CD4-positive, CD25-positive, alpha-beta regulatory T cell (primary cell): ENCODE results near the gene TMEM45A. TPM values are rescaled to one million over a fixed set of nuclear protein-coding genes. Genes with fewer than 3 reads are reported as not detected.
A peak's percentile ranks its signal among the peaks of the same experiment; 100 is the strongest.

Experiments used
- ATAC-seq, 2 donors: fragments of 150-1000 bp; cut with Tn5 transposase; one replicate each; pipeline ENCODE4 v1.10.0; 2021; ENCODE audit warnings: low read depth in 2 of 2, moderate number of reproducible peaks in 2 of 2, moderate library complexity in 1 of 2
- DNase-seq, 3 donors: peaks; one replicate each; pipeline versions ENCODE4 v3.0.0 to v3.0.0-alpha.2; 2012 to 2022; ENCODE audit warnings: mixed read lengths in 1 of 3
- H3K27ac ChIP-seq: one replicate; pipeline ENCODE4 v1.7.0; 2013; ENCODE audit warnings: mild to moderate bottlenecking, low read length; ENCODE audit not compliant: insufficient read depth, poor library complexity, severe bottlenecking
- H3K27me3 ChIP-seq: one replicate; pipeline ENCODE4 v1.7.0; 2013; ENCODE audit warnings: low read length; ENCODE audit not compliant: control insufficient read depth, insufficient read depth
- H3K36me3 ChIP-seq: one replicate; pipeline ENCODE4 v1.7.0; 2013; ENCODE audit warnings: mild to moderate bottlenecking, low read length, moderate library complexity; ENCODE audit not compliant: control insufficient read depth, insufficient read depth
- H3K4me1 ChIP-seq: 2 replicates; pipeline ENCODE4 v1.7.0; 2013; ENCODE audit warnings: mild to moderate bottlenecking, low read length; ENCODE audit not compliant: insufficient read depth, control insufficient read depth, poor library complexity, severe bottlenecking
- H3K4me3 ChIP-seq: one replicate; pipeline ENCODE4 v1.7.0; 2013; ENCODE audit warnings: low read depth, mild to moderate bottlenecking, low read length, moderate library complexity
- H3K9me3 ChIP-seq, 2 experiments: 1 replicate in 1 of 2; 2 replicates in 1 of 2; pipeline ENCODE4 v1.7.0; 2013; ENCODE audit warnings: low read length in 2 of 2, mild to moderate bottlenecking in 1 of 2, moderate library complexity in 1 of 2; ENCODE audit not compliant: control insufficient read depth in 2 of 2
- H3K27ac Mint-ChIP-seq, 3 donors: one replicate each; pipeline ENCODE4 v1.8.0; 2020 to 2022; ENCODE audit warnings: mild to moderate bottlenecking in 3 of 3, mixed read lengths in 3 of 3, moderate library complexity in 2 of 3
- H3K27me3 Mint-ChIP-seq: one replicate; pipeline ENCODE4 v1.8.0; 2022; ENCODE audit warnings: mild to moderate bottlenecking, mixed read lengths
- H3K36me3 Mint-ChIP-seq: one replicate; pipeline ENCODE4 v1.8.0; 2020; ENCODE audit warnings: mixed read lengths
- H3K4me1 Mint-ChIP-seq, 4 donors: one replicate each; pipeline ENCODE4 v1.8.0; 2020 to 2022; ENCODE audit warnings: mixed read lengths in 4 of 4, mild to moderate bottlenecking in 1 of 4
- H3K4me3 Mint-ChIP-seq, 4 donors: one replicate each; pipeline ENCODE4 v1.8.0; 2020 to 2022; ENCODE audit warnings: mild to moderate bottlenecking in 4 of 4, mixed read lengths in 4 of 4, moderate library complexity in 3 of 4
- H3K9me3 Mint-ChIP-seq, 7 donors: one replicate each; pipeline ENCODE4 v1.8.0; 2020 to 2022; ENCODE audit warnings: mixed read lengths in 7 of 7, mild to moderate bottlenecking in 3 of 7, moderate library complexity in 2 of 7
- polyA plus RNA-seq, 4 donors: library from polyadenylated mRNA; unstranded; fragments of 300-500 nt; fragmentation: Illumina TruSeq; gene quantifications; one replicate each; pipeline ENCODE4 v1.2.3, GENCODE V29; 2021
- total RNA-seq: library from RNA; stranded (reverse); gene quantifications from one replicate; pipeline ENCODE4 v1.2.3, GENCODE V29; 2022

TMEM45A gene
- total and polyA plus RNA-seq, 5 donors from 2014 or later, result 0.39 TPM; not detected in 4

GRCh38 chr3:100548053-100548452 is 55.6 kb downstream of the TMEM45A start:
- Histone ChIP-seq H3K9me3 (no peaks in the 10 kb centered on the region), H3K27ac (no peak overlapping the region), H3K36me3 (no peaks in the 10 kb centered on the region), H3K27me3 (no peaks in the 10 kb centered on the region), H3K4me1 (no peaks in the 10 kb centered on the region), H3K4me3 (no peak overlapping the region)
- H3K27ac Mint-ChIP-seq, result no peak overlapping the region
- H3K4me1 Mint-ChIP-seq, result no peaks in the 10 kb centered on the region
- H3K27me3 Mint-ChIP-seq, result peaks cover 5% of the 10 kb centered on the region
- no peaks in the 10 kb centered on the region for H3K36me3 Mint-ChIP-seq
- no peak for ATAC-seq
- peaks cover 0 to 6% (median 0%) of the 10 kb centered on the region in 7 donors for H3K9me3 Mint-ChIP-seq
- DNase-seq, result no peak
- no peak overlapping the region for H3K4me3 Mint-ChIP-seq

- H3K4me3 Mint-ChIP-seq, result no peak overlapping the region
- no peaks in the 10 kb centered on the region for H3K4me1 Mint-ChIP-seq
- H3K9me3 ChIP-seq, result no peaks in the 10 kb centered on the region
- H3K27ac ChIP-seq, result no peak overlapping the region
- no peak overlapping the region for H3K4me3 ChIP-seq
- peaks cover 14% of the 10 kb centered on the region for H3K27me3 Mint-ChIP-seq
- ATAC-seq (no peak), DNase-seq (no peak)
- H3K27me3 ChIP-seq, result no peaks in the 10 kb centered on the region
- H3K9me3 Mint-ChIP-seq, result peaks cover 0 to 6% (median 0%) of the 10 kb centered on the region in 7 donors
- H3K36me3 ChIP-seq, result no peaks in the 10 kb centered on the region
- H3K4me1 ChIP-seq, result no peaks in the 10 kb centered on the region
- H3K27ac Mint-ChIP-seq, result no peak overlapping the region
- H3K36me3 Mint-ChIP-seq, result no peaks in the 10 kb centered on the region
Observed at GRCh38 chr3:100553618-100554372, 61.4 kb downstream of the TMEM45A start.

- Mint-ChIP-seq H3K36me3 (no peaks in the 10 kb centered on the region), H3K27ac (no peak overlapping the region), H3K9me3 (peaks cover 0 to 5% (median 0%) of the 10 kb centered on the region in 7 donors), H3K4me1 (no peaks in the 10 kb centered on the region), H3K4me3 (no peak overlapping the region), H3K27me3 (peaks cover 13% of the 10 kb centered on the region)
- Histone ChIP-seq H3K27ac (no peak overlapping the region), H3K36me3 (no peaks in the 10 kb centered on the region), H3K9me3 (no peaks in the 10 kb centered on the region), H3K4me3 (no peak overlapping the region), H3K4me1 (no peaks in the 10 kb centered on the region), H3K27me3 (no peaks in the 10 kb centered on the region)
- DNase-seq (no peak), ATAC-seq (no peak)
Observed at GRCh38 chr3:100554373-100554676, 61.9 kb downstream of the TMEM45A start.

GRCh38 chr3:100556673-100557310 is 64.4 kb downstream of the TMEM45A start:
- H3K36me3 Mint-ChIP-seq, result no peaks in the 10 kb centered on the region
- Histone ChIP-seq H3K9me3 (no peaks in the 10 kb centered on the region), H3K27me3 (no peaks in the 10 kb centered on the region), H3K27ac (no peak overlapping the region), H3K36me3 (no peaks in the 10 kb centered on the region), H3K4me3 (no peak overlapping the region), H3K4me1 (no peaks in the 10 kb centered on the region)
- H3K4me1 Mint-ChIP-seq, result no peaks in the 10 kb centered on the region
- DNase-seq (no peak), ATAC-seq (no peak)
- H3K4me3 Mint-ChIP-seq, result no peak overlapping the region
- H3K9me3 Mint-ChIP-seq, result peaks cover 0 to 3% (median 0%) of the 10 kb centered on the region in 7 donors
- H3K27me3 Mint-ChIP-seq, result peaks cover 9% of the 10 kb centered on the region
- H3K27ac Mint-ChIP-seq, result no peak overlapping the region

GRCh38 chr3:100558233-100558632 is 65.8 kb downstream of the TMEM45A start:
- no peak overlapping the region for H3K4me3 ChIP-seq
- H3K4me1 ChIP-seq, result no peaks in the 10 kb centered on the region
- no peak overlapping the region for H3K27ac ChIP-seq
- peaks cover 0 to 3% (median 0%) of the 10 kb centered on the region in 7 donors for H3K9me3 Mint-ChIP-seq
- H3K36me3 ChIP-seq, result no peaks in the 10 kb centered on the region
- no peak overlapping the region for H3K4me3 Mint-ChIP-seq
- no peak for DNase-seq
- peaks cover 9% of the 10 kb centered on the region for H3K27me3 Mint-ChIP-seq
- no peaks in the 10 kb centered on the region for H3K9me3 ChIP-seq
- H3K36me3 Mint-ChIP-seq, result no peaks in the 10 kb centered on the region
- H3K27ac Mint-ChIP-seq, result no peak overlapping the region
- ATAC-seq, result no peak
- H3K27me3 ChIP-seq, result no peaks in the 10 kb centered on the region
- no peaks in the 10 kb centered on the region for H3K4me1 Mint-ChIP-seq

GRCh38 chr3:100560426-100560825 is 68.0 kb downstream of the TMEM45A start:
- H3K9me3 ChIP-seq, result no peaks in the 10 kb centered on the region
- DNase-seq, result no peak
- Mint-ChIP-seq H3K4me3 (no peak overlapping the region), H3K36me3 (no peaks in the 10 kb centered on the region), H3K4me1 (no peaks in the 10 kb centered on the region), H3K27me3 (peaks cover 9% of the 10 kb centered on the region), H3K9me3 (peaks cover 0 to 3% (median 0%) of the 10 kb centered on the region in 7 donors), H3K27ac (no peak overlapping the region)
- ATAC-seq, result no peak
- no peak overlapping the region for H3K27ac ChIP-seq
- no peaks in the 10 kb centered on the region for H3K27me3 ChIP-seq
- no peaks in the 10 kb centered on the region for H3K4me1 ChIP-seq
- H3K36me3 ChIP-seq, result no peaks in the 10 kb centered on the region
- H3K4me3 ChIP-seq, result no peak overlapping the region

- ATAC-seq (no peak), DNase-seq (no peak)
- Mint-ChIP-seq H3K4me1 (no peaks in the 10 kb centered on the region), H3K36me3 (no peaks in the 10 kb centered on the region), H3K27me3 (peaks cover 16% of the 10 kb centered on the region), H3K9me3 (peaks cover 0 to 4% (median 0%) of the 10 kb centered on the region in 7 donors), H3K27ac (peak overlapping the region in 1 of 3 donors; percentile 10), H3K4me3 (no peak overlapping the region)
- no peak overlapping the region for H3K27ac ChIP-seq
- H3K9me3 ChIP-seq, result no peaks in the 10 kb centered on the region
- no peak overlapping the region for H3K4me3 ChIP-seq
- no peaks in the 10 kb centered on the region for H3K4me1 ChIP-seq
- H3K27me3 ChIP-seq, result no peaks in the 10 kb centered on the region
- no peaks in the 10 kb centered on the region for H3K36me3 ChIP-seq
Observed at GRCh38 chr3:100561459-100562158, 69.2 kb downstream of the TMEM45A start.
